Endothelial cell (in vitro differentiated cells): ENCODE results near the gene FRMD7. TPM values are rescaled to one million over a fixed set of nuclear protein-coding genes. Genes with fewer than 3 reads are reported as not detected.

ENCODE experiments used
- DNase-seq: peaks from one replicate; pipeline ENCODE4 v3.0.0; 2021; ENCODE audit warnings: low spot score
- H3K27ac Mint-ChIP-seq: one replicate; pipeline ENCODE4 v1.8.0; 2021; ENCODE audit warnings: mixed read lengths, inconsistent platforms; ENCODE audit not compliant: unreplicated experiment
- H3K27me3 Mint-ChIP-seq: one replicate; pipeline ENCODE4 v1.8.0; 2021; ENCODE audit warnings: mild to moderate bottlenecking, moderate library complexity, mixed read lengths, inconsistent platforms; ENCODE audit not compliant: unreplicated experiment
- H3K36me3 Mint-ChIP-seq: one replicate; pipeline ENCODE4 v1.8.0; 2021; ENCODE audit warnings: mild to moderate bottlenecking, low read depth, mixed read lengths, inconsistent platforms; ENCODE audit not compliant: unreplicated experiment
- H3K4me1 Mint-ChIP-seq: one replicate; pipeline ENCODE4 v1.8.0; 2021; ENCODE audit warnings: mild to moderate bottlenecking, mixed read lengths, inconsistent platforms; ENCODE audit not compliant: unreplicated experiment
- H3K4me3 Mint-ChIP-seq: one replicate; pipeline ENCODE4 v1.8.0; 2021; ENCODE audit warnings: mild to moderate bottlenecking, mixed read lengths, inconsistent platforms; ENCODE audit not compliant: unreplicated experiment
- H3K9me3 Mint-ChIP-seq: one replicate; pipeline ENCODE4 v1.8.0; 2021; ENCODE audit warnings: mixed read lengths, inconsistent platforms; ENCODE audit not compliant: unreplicated experiment
- total RNA-seq: library from RNA; stranded (reverse); fragmentation: NEBNext Ultra II Directional; extraction: Animal tissue kit (Norgen Biotek cat#: 25700); gene quantifications from one replicate; pipeline ENCODE4 v1.2.1, GENCODE V29; 2021; ENCODE audit not compliant: unreplicated experiment
- TF ChIP-seq, protein P1 (sequence below): fragments of 200-600 bp; sonication (generic); IDR thresholded peaks from one replicate; pipeline ENCODE4 v1.5.0; 2021; ENCODE audit warnings: antibody characterized with exemption; ENCODE audit not compliant: unreplicated experiment

Gene FRMD7
- total RNA-seq, 1 donor from 2014 or later: not detected

- DNase-seq: no peak
- Mint-ChIP-seq H3K4me3 (no peak overlapping the region), H3K36me3 (no peaks in the 10 kb centered on the region), H3K9me3 (no peaks in the 10 kb centered on the region), H3K27me3 (peaks cover 2% of the 10 kb centered on the region), H3K27ac (no peak overlapping the region), H3K4me1 (no peaks in the 10 kb centered on the region)
- TF ChIP-seq, protein P1, sequence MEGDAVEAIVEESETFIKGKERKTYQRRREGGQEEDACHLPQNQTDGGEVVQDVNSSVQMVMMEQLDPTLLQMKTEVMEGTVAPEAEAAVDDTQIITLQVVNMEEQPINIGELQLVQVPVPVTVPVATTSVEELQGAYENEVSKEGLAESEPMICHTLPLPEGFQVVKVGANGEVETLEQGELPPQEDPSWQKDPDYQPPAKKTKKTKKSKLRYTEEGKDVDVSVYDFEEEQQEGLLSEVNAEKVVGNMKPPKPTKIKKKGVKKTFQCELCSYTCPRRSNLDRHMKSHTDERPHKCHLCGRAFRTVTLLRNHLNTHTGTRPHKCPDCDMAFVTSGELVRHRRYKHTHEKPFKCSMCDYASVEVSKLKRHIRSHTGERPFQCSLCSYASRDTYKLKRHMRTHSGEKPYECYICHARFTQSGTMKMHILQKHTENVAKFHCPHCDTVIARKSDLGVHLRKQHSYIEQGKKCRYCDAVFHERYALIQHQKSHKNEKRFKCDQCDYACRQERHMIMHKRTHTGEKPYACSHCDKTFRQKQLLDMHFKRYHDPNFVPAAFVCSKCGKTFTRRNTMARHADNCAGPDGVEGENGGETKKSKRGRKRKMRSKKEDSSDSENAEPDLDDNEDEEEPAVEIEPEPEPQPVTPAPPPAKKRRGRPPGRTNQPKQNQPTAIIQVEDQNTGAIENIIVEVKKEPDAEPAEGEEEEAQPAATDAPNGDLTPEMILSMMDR: no peak
Observed at GRCh38 chrX:132125906-132126305, 1.9 kb downstream of the FRMD7 start.

DNA sequence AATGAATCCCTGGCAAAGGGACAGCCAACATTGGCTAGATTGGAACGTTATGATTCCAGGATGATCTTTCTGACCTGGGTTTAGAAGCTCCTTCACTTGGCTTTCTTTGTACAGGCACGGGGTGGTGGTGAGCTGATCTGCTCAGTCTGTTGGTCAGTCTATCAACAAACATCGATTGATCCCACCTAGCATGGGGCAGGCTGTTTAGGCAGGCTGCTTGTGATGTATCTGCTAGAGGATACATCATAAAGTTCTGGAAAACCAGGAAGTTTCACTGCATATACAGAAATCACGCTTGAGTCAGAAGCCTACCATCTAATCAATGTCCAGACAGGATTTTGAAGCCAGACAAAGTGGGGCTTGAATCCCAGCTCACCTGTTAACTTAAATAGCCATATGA is 6.9 kb downstream of the FRMD7 start:
- Mint-ChIP-seq H3K4me1 (no peaks in the 10 kb centered on the region), H3K4me3 (no peak overlapping the region), H3K27me3 (peaks cover 3% of the 10 kb centered on the region), H3K36me3 (no peaks in the 10 kb centered on the region), H3K27ac (no peak overlapping the region), H3K9me3 (no peaks in the 10 kb centered on the region)
- DNase-seq: no peak
- TF ChIP-seq, protein P1: no peak

- Mint-ChIP-seq H3K36me3 (no peaks in the 10 kb centered on the region), H3K27ac (no peak overlapping the region), H3K9me3 (no peaks in the 10 kb centered on the region), H3K4me1 (no peaks in the 10 kb centered on the region), H3K27me3 (peaks cover 3% of the 10 kb centered on the region), H3K4me3 (no peak overlapping the region)
- no peak for DNase-seq
- TF ChIP-seq, protein P1: no peak
Observed at GRCh38 chrX:132119821-132120515, 7.9 kb downstream of the FRMD7 start.

GRCh38 chrX:132119283-132119682 is 8.5 kb downstream of the FRMD7 start:
- Mint-ChIP-seq H3K36me3 (no peaks in the 10 kb centered on the region), H3K27me3 (peaks cover 3% of the 10 kb centered on the region), H3K9me3 (no peaks in the 10 kb centered on the region), H3K27ac (no peak overlapping the region), H3K4me3 (no peak overlapping the region), H3K4me1 (no peaks in the 10 kb centered on the region)
- TF ChIP-seq, protein P1: no peak
- DNase-seq: no peak

GRCh38 chrX:132118358-132118757 is 9.5 kb downstream of the FRMD7 start:
- peaks cover 3% of the 10 kb centered on the region for H3K27me3 Mint-ChIP-seq
- no peak for DNase-seq
- TF ChIP-seq, protein P1: no peak
- no peak overlapping the region for H3K27ac Mint-ChIP-seq
- no peaks in the 10 kb centered on the region for H3K4me1 Mint-ChIP-seq
- H3K36me3 Mint-ChIP-seq: no peaks in the 10 kb centered on the region
- no peaks in the 10 kb centered on the region for H3K9me3 Mint-ChIP-seq
- no peak overlapping the region for H3K4me3 Mint-ChIP-seq
